Glutamatergic neuron (in vitro differentiated cells): Measurements from ENCODE around the gene APC2. TPM values are rescaled to one million over a fixed set of nuclear protein-coding genes. Genes with fewer than 3 reads are reported as not detected.

ENCODE experiments used
- DNase-seq: peaks from one replicate; pipeline ENCODE4 v3.0.0; 2022
- H3K27ac Mint-ChIP-seq: one replicate; pipeline ENCODE4 v1.8.0; 2020; ENCODE audit warnings: mild to moderate bottlenecking, mixed read lengths, inconsistent platforms; ENCODE audit not compliant: unreplicated experiment
- H3K27me3 Mint-ChIP-seq: one replicate; pipeline ENCODE4 v1.8.0; 2020; ENCODE audit warnings: mild to moderate bottlenecking, moderate library complexity, mixed read lengths, inconsistent platforms; ENCODE audit not compliant: unreplicated experiment
- H3K36me3 Mint-ChIP-seq: one replicate; pipeline ENCODE4 v1.8.0; 2020; ENCODE audit warnings: mild to moderate bottlenecking, mixed read lengths, inconsistent platforms; ENCODE audit not compliant: unreplicated experiment
- H3K4me1 Mint-ChIP-seq: one replicate; pipeline ENCODE4 v1.8.0; 2020; ENCODE audit warnings: mild to moderate bottlenecking, low read depth, mixed read lengths, inconsistent platforms; ENCODE audit not compliant: unreplicated experiment
- H3K4me3 Mint-ChIP-seq: one replicate; pipeline ENCODE4 v1.8.0; 2020; ENCODE audit warnings: mild to moderate bottlenecking, mixed read lengths, inconsistent platforms; ENCODE audit not compliant: unreplicated experiment
- H3K9me3 Mint-ChIP-seq: one replicate; pipeline ENCODE4 v1.8.0; 2020; ENCODE audit warnings: mild to moderate bottlenecking, moderate library complexity, mixed read lengths, inconsistent platforms; ENCODE audit not compliant: unreplicated experiment
- CTCF ChIP-seq: fragments of 200-600 bp; sonication (generic); IDR thresholded peaks from one replicate; pipeline ENCODE4 v1.5.0; 2021; ENCODE audit not compliant: partially characterized antibody, unreplicated experiment
- long read RNA-seq: library from polyadenylated mRNA; unstranded; transcript quantifications from one replicate; pipeline ENCODE4 v2.0.0, GENCODE V29; 2020; ENCODE audit not compliant: unreplicated experiment
- total RNA-seq: library from RNA; stranded (reverse); fragmentation: NEBNext Ultra II Directional; extraction: Animal tissue kit (Norgen Biotek cat#: 25700); gene quantifications from one replicate; pipeline ENCODE4 v1.2.1, GENCODE V29; 2021; ENCODE audit not compliant: unreplicated experiment

Gene APC2
- total RNA-seq, result 371 TPM
- long read RNA-seq, partial matches to known transcripts, result 0 of 36 reads
- long read RNA-seq, other reads (novel, unspliced or antisense), result 36 of 36 reads

GRCh38 chr19:1449467-1450442, at the start of gene APC2:
Gene APC2, plus strand, starts transcription at chr19:1450121. Its CDS starts 2,881 bp downstream, at chr19:1453002.
- Mint-ChIP-seq H3K9me3 (peaks cover 19% of the 10 kb centered on the region), H3K27ac (peak within 1 kb of the TSS; percentile 100), H3K4me3 (peak within 1 kb of the TSS; percentile 96), H3K27me3 (peaks cover 24% of the 10 kb centered on the region), H3K36me3 (peaks cover 6% of the 10 kb centered on the region), H3K4me1 (peaks cover 14% of the 10 kb centered on the region)
- TF ChIP-seq CTCF, result no peak
- peak; percentile 96 for DNase-seq

- H3K27ac Mint-ChIP-seq, result no peak overlapping the region
- peaks cover 4% of the 10 kb centered on the region for H3K9me3 Mint-ChIP-seq
- peak; percentile 51 for DNase-seq
- H3K36me3 Mint-ChIP-seq, result no peaks in the 10 kb centered on the region
- no peak for TF ChIP-seq CTCF
- peak overlapping the region; percentile 52 for H3K4me3 Mint-ChIP-seq
- peaks cover 1% of the 10 kb centered on the region for H3K27me3 Mint-ChIP-seq
- no peaks in the 10 kb centered on the region for H3K4me1 Mint-ChIP-seq
These were observed 49.4 kb upstream of the APC2 start for GRCh38 chr19:1400281-1401137.

GRCh38 chr19:1401138-1401888, 48.6 kb upstream of the APC2 start, which contains the start of gene GAMT:
Gene GAMT, minus strand, starts transcription at chr19:1401542. Its CDS starts 66 bp downstream, at chr19:1401476.
- Mint-ChIP-seq H3K9me3 (peaks cover 6% of the 10 kb centered on the region), H3K27ac (no peak within 1 kb of the TSS), H3K4me3 (peak within 1 kb of the TSS; percentile 61), H3K4me1 (no peaks in the 10 kb centered on the region), H3K36me3 (no peaks in the 10 kb centered on the region), H3K27me3 (peaks cover 2% of the 10 kb centered on the region)
- DNase-seq, result peak; percentile 61
- TF ChIP-seq CTCF, result no peak

GRCh38 chr19:1401889-1402217, 48.1 kb upstream of the APC2 start:
- H3K9me3 Mint-ChIP-seq, result peaks cover 8% of the 10 kb centered on the region
- no peaks in the 10 kb centered on the region for H3K4me1 Mint-ChIP-seq
- peaks cover 2% of the 10 kb centered on the region for H3K27me3 Mint-ChIP-seq
- no peak for TF ChIP-seq CTCF
- no peaks in the 10 kb centered on the region for H3K36me3 Mint-ChIP-seq
- no peak overlapping the region for H3K27ac Mint-ChIP-seq
- peak overlapping the region; percentile 61 for H3K4me3 Mint-ChIP-seq
- DNase-seq, result no peak
